CD4-positive, alpha-beta T cell treated with Interleukin-21 for 1 hour (primary cell): ENCODE results near the gene ADGB.
"Not testable (repeated sequence)": the region's sequence is repeated elsewhere in the genome, so short reads cannot be mapped to it uniquely, and the experiment has no call there.

Experiments
- DNase-seq: peaks from one replicate; pipeline ENCODE4 v3.0.0-alpha.2; 2020

The ADGB gene

DNA sequence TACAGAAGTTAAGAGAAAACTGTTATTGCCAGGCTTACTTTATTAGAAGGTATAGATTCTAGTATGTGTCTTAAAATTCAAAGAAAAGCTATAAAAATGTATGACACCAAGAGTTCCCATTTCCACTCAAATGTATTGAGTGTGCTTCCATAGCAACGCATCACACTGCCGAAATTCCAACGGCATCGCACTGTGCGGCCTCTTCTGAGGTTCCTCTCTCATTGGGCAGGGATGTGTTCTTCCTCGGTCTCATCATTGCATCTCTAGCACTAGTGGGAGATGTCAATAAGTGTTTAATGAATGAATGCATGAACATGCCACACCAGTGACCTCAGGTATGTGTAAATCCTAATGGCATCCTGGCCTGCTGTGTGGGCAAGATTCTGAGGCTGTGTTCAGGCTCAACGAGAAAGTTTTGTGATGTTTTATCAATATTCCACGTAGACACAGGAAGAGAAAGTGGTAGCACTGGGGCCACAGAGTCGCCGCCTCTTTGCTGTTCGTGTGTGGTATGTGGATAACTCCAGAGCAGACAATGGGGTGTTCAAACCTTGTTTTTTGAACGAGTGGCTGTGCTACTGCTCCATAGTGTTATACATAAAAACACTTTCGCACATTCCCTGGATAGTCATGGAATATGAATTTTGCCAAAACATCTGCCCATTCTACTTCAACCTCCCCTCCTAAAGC, 171.6 kb downstream of the ADGB start:
- DNase-seq: no peak

GRCh38 chr6:146770965-146771735, 172.4 kb downstream of the ADGB start:
- DNase-seq: peak; percentile 56

GRCh38 chr6:146775220-146775619, 176.4 kb downstream of the ADGB start:
- DNase-seq: peak; percentile 6

DNA sequence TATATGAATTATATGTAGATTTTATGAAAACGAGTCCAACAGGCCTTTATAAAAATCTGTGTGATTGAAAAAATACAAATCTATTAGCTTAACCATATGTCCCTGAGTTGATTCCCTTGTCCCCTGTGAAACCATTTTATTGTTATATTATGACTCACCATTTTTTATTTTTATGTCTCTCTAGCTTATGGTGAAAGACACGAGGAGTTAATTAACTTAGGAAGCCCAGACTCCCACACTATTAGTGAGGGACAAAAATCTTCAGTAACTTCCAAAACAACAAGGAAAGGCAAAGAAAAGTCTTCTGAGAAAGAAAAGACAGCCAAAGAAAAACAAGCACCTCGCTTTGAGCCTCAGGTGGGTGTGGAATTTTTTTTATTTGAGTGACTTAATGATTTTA, 183.1 kb downstream of the ADGB start:
- DNase-seq: no peak

GRCh38 chr6:146785001-146785585, 186.3 kb downstream of the ADGB start:
- peak; percentile 41 for DNase-seq

- DNase-seq: no peak
Observed at GRCh38 chr6:146787876-146788508, 189.2 kb downstream of the ADGB start.

- no peak for DNase-seq
Observed at GRCh38 chr6:146790561-146791091, 191.9 kb downstream of the ADGB start.

DNA sequence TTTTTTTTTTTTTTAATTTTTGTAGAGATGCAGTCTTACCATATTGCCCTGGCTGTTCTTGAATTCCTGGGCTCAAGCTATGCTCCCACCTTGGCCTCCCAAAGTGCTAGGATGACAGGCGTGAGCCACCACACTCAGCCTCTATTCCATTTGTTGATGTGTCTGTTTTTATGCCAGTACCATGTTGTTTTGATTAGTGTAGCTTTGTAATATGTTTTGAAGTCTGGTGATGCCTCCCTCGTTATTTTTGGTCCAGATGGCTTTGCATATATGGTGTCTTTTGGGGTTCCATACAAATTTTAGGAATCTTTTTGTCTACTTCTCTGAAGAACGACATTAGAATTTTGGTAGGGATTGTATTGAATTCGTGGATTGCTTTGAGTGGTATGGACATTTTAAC, 193.2 kb downstream of the ADGB start:
- DNase-seq: no peak

DNA sequence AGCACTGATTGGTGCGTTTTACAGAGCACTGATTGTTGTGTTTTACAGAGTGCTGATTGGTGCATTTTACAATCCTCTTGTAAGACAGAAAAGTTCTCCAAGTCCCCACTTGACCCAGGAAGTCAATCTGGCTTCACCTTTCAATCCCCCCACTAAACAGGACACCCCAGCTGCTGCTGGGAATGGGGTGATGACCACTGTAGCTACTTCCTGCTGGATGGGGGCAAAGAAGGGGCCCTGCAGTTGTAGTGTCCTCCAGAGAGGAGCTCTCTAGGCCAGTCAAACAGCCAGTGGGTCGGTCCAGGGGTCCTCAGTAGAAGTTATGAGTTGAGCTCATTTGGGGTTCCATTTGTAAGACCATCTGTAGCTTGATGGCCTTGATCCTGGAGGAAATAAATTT, 194.4 kb downstream of the ADGB start:
- not testable (repeated sequence) for DNase-seq

DNA sequence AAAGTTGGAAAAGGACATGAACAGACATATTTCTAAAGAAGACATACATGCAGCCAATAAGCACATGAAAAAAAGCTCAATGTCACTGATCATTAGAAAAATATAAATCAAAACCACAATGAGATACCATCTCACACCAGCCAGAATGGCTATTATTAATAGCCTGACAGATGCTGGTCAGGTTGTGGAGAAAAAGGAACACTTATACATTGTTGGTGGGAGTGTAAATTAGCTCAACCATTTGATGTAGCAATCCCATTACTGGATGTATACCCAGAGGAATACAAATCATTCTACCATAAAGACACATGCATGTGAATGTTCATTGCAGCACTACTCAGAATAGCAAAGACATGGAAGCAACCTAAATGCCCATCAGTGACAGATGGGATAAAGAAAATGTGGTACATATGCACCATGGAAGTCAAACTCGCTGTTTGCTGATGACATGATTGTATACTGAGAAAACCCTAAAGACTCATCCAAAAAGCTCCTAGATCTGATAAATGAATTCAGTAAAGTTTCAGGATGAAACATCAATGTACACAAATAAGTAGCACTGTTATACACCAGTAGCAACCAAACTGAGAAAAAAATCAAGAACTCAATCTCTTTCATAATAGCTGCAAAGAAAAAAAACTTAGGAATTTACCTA, 196.8 kb downstream of the ADGB start:
- no peak for DNase-seq

DNA sequence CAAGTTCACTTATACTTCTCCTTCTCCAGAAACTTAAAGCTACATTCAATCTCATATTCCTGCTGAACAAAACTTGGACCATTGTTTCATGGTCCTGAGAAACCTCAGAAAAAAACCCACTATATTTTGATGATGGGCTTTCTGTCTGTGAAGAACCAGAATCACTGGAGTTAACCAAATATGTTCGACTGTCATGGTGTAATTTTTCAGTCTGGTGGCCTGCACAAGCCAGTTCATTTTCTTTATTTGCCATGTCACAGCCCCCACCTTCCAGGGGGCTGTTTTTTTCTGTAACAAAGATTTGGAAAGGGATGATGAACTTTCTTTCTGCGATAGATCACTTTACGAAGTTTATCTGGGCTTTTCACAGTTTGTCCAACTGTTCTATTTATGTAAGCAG, 204.4 kb downstream of the ADGB start:
- not testable (repeated sequence) for DNase-seq

DNA sequence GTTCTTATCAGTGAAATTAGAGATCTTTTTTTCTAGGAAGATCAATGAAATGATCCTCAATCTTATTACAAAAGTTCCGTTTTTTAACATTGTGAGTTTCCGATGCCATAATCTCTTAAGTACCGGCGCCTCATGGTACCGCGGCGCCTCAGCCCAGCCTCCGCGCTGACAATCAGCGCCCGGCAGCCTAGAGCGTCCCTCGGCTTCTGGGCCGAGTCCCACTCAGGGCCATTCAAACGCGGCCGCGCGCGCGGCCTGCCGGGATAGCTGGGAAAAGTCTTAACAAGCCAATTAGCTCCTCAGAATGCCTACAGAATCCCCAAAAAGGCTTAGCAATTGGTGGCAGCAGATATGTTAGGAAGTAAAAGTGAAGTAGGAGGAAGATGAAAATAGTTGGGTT, 204.8 kb downstream of the ADGB start:
- DNase-seq: no peak

DNA sequence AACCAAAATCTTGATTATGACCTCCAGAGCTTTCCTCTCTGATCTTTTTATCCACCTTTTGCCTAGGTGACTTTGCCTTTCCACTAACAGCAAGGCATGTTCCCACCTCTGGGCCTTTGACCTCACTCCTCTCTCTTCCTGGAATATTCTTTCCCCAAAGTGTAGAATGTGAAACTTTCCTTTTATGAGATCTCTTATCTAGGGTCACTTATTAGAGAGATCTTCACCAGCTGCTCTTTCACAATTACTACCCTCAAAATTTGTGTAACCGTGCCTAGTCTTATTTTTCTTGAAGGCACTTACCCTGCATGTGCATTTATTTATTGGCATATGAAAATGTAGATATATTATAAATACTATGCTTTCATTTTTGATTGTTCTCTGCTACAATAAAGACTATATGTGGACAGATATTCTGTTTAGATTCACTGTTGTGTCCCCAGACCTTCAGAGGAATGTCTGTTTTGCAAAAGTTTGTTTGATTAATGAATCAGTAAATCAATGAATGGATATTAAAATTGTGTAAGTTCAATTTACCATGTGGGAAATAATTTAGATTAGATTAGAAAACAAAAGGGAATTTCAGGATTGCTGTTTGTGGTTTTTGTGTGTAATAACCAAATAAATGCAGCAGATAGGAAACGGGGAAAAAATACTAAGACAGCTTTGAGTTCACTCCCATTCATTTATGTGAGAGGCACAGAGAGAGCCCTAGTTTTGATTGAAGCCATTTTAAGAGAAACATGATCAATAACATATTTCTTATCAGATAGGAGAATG, 207.0 kb downstream of the ADGB start:
- no peak for DNase-seq

- DNase-seq: not testable (repeated sequence)
Observed at GRCh38 chr6:146809014-146809413, 210.2 kb downstream of the ADGB start.

DNA sequence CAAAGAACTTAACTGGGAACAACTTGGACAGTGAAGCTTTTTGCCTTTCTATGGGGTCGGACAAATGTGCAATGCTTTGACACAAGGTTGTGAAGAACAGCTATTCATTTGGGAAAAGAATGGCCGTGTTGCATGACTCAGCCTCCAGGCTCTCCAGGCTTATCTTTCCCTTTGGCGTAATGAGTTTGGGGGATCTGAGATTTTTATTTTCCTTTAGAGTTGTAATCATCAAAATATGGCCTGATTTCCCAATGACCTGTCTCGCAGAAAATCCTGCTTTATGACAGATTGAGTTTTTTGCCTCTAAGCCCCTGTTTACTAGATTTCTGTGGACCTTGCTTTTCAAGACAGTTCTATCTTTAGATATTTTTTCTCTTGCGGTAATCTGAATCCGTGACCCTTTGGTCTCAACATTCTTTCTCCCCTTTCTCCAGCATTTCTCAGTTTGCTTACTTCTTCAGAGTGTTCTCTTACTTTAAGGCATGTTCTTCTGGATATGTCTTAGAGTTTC, 214.1 kb downstream of the ADGB start:
- DNase-seq: not testable (repeated sequence)

DNA sequence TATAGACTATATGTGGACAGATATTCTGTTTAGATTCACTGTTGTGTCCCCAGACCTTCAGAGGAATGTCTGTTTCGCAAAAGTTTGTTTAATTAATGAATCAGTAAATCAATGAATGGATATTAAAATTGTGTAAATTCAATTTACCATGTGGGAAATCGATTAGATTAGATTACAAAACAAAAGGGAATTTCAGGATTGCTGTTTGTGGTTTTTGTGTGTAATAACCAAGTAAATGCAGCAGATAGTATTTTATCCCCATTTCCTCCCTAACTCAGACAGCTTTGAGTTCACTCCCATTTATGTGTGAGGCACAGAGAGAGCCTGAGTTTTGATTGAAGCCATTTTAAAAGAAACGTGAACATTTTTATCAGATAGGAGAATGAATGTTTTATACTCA, 214.8 kb downstream of the ADGB start:
- DNase-seq: no peak

DNA sequence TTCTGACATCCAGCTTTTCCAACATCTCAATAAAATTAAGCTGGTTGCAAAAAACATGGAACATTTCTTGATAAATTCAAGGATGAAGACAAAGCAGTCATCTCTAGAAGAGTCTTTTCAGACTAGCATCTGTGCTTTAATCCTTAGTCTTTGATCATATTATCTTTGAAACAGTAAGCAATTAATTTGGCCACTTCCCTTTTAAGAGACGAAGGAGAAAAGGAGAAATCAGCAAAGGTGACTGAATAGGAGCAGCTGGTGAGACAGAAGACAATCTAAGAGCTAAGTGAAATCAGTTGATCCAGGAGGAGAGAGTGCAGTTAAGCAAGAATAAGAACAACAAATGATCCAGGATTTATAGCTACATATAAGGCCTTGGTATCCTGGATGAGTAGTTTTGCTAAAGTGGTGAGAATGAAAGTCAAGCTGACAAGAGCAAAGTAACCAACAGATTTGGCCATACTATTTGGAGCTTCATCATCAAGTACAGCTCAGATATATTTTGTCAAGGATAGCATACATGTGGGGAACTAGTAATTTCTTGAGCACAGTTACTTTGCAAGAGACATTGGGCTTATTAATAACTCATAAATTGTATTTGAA, 215.5 kb downstream of the ADGB start:
- no peak for DNase-seq

DNA sequence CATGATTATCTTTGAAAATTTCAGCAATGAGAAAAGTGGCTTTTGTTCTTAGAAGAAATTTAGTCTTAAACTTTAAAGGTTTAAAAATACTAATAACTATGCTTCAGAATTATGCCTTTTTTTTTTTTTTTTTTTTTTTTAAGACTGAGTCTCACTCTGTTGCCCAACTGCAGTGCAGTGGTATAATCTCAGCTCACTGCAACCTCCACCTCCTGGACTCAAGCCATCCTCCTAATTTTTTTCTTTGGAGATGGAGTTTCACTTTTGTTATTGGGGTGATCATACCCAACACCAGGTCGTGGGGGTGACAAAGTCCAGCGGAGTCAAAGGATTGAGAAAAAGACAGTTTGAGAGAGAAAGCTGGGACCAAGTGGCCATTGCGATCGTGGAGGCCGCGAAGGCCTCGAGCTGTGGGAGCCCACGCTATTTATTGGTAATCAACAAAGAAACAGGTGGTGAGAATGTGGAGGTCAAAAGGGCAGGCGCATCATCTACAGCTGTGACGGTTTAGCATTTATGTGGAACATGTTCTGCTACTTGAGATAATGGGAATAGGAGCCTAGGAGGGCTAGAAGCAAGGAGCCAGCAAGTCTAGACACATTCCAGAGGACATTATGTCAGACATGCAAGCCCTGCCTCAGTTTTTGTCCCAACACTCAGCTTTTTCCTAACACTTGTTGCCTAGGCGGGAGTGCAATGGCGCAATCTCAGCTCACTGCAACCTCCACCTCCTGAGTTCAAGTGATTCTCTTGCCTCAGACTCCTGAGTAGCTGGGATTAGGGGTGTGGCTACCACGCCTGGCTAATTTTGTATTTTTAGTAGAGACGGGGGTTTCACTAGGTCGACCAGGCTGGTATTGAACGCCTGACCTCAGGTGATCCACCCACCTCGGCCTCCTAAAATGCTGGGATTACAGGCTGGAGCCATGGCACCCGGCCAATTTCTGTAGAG, 217.0 kb downstream of the ADGB start:
- DNase-seq: not testable (repeated sequence)

DNA sequence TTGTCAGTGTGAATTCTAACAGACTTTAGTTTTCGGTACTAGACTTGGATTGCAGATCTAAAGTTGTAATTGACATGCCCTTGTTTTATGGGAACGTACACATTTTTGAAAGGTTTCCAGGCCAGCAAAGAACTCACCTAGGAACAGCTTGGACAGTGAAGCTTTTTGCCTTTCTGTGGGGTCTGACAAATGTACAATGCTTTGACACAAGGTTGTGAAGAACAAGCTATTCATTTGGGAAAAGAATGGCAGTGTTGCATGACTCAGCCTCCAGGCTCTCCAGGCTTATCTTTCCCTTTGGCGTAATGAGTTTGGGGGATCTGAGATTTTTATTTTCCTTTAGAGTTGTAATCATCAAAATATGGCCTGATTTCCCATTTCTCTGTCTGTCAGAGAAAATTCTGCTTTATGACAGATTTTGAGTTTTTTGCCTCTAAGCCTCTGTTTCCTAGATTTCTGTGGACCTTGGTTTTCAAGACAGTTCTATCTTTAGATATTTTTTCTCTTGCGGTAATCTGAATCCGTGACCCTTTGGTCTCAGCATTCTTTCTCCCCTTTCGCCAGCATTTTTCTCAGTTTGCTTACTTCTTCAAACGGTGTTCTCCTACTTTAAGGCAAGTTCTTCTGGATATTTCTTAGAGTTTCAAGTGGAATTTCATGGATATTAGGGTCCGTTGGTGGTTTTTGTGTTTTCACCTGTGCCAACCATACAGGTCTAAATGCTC, 221.0 kb downstream of the ADGB start:
- no peak for DNase-seq
